Measurements from ENCODE around the gene ZNF91.
"Not testable (repeated sequence)": the region's sequence is repeated elsewhere in the genome, so short reads cannot be mapped to it uniquely, and the experiment has no call there.

The ZNF91 gene

GRCh38 chr19:23314505-23315251 lies 80.6 kb downstream of the ZNF91 start:
- DNase-seq: no peak

GRCh38 chr19:23313196-23313595 lies 82.1 kb downstream of the ZNF91 start:
- DNase-seq: no peak

GRCh38 chr19:23312515-23312914 lies 82.8 kb downstream of the ZNF91 start:
- no peak for DNase-seq

GRCh38 chr19:23311551-23311950 lies 83.7 kb downstream of the ZNF91 start:
- no peak for DNase-seq

- no peak for DNase-seq
These were observed 84.5 kb downstream of the ZNF91 start for GRCh38 chr19:23310729-23311211.

GRCh38 chr19:23309926-23310325 lies 85.3 kb downstream of the ZNF91 start:
- no peak for DNase-seq

GRCh38 chr19:23305555-23305954 lies 89.7 kb downstream of the ZNF91 start:
- DNase-seq: no peak

GRCh38 chr19:23304238-23304637 lies 91.0 kb downstream of the ZNF91 start:
- no peak for DNase-seq

- no peak for DNase-seq
These were observed 101.1 kb downstream of the ZNF91 start for GRCh38 chr19:23294141-23294540.

GRCh38 chr19:23289966-23290365 lies 105.3 kb downstream of the ZNF91 start:
- DNase-seq: not testable (repeated sequence)
